ELR (cell line): ENCODE data around the gene CPA1.
A peak's percentile ranks its signal among the peaks of the same experiment; 100 is the strongest.

Experiments
- DNase-seq: peaks from one replicate; pipeline ENCODE4 v3.0.0-alpha.2; 2015; ENCODE audit warnings: low read depth

The CPA1 gene

DNA sequence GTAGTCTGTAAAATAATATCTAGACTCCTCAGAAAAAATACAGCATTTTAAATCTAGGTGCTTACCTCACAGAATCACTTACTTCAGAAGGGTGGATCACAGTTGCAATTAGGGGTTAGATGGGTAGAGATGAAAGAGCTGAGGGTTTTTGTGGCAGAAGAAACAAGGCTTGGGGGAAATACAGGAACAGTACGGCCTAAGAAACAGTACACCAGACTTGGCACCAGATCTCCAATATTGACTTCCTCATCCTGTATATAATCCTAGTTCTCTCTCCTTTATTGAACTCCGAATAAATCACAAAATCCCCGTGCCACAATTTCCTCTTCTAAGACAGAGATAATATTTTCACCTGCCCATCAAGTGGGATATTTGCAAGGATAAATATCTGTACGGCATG lies 46.3 kb downstream of the CPA1 start:
- DNase-seq: no peak

DNA sequence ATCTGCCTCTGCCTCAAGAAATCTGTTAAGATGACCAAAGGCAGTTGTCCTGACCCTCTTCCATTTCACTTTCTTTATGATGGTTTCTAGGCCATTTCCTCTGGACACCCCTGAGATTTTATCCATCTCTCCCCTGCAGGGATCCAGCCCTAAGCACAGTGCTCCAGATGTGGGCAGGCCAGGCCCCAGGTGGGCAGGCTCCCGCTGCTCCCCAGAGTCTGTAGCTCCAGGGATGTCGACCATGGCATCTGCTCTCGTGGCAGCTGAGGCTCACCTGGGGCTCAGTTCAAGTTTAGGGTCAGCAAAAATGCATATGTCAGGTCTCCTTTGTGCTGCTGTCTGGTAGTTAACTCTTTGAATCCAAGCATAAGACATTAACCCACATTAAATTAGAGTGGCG lies 48.7 kb downstream of the CPA1 start:
- no peak for DNase-seq

DNA sequence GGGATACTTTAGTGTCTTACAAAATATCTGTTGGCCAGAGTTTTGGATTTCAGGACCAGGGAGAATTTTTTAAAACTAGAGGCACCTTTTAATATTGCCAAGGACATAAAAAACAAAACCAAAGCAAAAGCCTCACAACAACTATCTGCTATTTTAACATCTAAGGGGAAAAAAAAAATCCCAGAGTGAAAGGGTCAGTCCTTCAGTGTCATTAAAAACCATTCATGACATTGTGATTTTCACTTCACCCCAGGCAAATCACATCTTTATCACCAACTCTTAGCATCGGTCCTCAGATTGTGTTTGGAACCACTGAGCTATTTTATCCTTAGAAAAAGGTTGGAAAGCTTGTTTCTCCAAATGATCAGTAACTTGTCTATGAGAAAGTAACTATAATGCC lies 49.8 kb downstream of the CPA1 start:
- no peak for DNase-seq

DNA sequence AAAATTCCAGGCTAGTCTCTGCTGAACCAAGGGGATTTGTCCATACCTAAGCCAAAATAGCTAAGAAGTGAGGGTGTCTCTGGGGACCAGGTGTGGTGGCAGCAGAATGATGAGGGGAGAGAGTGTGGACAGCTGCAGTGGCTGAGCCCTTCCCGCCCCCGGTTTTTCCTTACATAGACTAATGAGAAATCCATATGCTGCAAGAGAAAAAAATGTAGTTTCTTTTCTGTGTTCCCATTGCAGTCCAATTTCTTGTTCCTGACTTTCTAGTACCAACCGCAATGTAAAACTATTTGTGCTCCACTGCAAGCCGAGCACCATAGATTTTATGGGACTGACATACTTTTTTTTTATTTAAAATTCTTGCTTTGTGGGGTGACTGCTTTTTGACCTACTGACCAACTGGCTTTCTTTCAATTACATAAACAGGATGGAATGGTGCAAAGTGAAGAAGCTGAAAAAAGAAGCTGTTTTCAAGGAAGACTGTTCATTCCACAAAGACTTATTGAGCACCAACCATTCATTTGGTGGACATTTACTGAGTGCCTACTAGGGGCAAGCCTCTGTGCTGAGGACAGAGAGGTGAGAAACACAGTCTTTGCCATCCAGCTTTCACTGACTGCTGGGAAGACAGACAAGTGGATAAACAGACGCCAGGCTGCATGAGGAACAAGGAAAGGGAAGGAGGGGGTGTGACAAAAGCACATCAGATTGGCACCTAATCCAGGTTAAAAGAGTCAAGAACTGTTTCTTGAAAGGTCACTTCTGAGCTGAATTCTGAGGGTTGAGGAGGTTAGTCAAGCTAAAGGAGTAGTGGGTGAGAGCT lies 50.8 kb downstream of the CPA1 start:
- DNase-seq: peak; percentile 30

DNA sequence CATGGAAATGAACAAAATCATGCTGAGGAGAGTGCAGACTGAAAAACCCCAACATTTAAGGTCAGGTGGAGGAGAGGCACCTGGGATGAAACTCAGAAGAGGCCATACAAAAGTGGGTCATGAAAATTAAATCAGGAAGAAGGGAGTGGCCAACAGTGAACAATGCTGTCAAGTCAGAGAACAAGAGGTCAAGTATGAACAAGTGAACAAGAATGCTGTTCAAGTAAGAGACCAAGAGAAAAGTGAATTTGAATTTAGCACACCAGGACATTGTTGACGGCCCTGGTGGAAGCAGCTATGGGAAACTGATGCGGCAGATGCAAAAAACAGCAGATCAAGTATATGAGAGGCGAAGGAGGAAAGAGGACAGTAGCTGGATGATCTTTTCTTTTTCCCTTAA lies 52.6 kb downstream of the CPA1 start:
- DNase-seq: peak; percentile 40

DNA sequence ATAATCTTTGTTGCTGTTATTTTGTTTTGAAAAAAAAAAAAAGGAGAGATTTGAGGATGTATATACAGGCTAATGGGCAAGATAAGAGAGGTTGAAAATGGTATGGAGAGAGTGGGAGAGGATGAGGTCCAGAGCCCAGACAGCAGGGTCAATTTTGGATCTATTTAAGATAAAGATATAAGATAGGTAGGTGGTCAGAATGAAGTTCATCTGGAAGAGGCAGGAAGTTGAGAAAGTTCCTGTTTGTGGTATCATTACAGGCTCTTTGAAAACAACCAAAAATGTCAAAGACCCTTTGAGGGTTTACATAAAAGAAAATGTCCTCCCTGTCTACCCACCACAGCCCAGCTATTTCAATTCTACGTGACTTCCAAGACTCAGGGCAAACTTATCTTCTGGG lies 53.0 kb downstream of the CPA1 start:
- DNase-seq: no peak

DNA sequence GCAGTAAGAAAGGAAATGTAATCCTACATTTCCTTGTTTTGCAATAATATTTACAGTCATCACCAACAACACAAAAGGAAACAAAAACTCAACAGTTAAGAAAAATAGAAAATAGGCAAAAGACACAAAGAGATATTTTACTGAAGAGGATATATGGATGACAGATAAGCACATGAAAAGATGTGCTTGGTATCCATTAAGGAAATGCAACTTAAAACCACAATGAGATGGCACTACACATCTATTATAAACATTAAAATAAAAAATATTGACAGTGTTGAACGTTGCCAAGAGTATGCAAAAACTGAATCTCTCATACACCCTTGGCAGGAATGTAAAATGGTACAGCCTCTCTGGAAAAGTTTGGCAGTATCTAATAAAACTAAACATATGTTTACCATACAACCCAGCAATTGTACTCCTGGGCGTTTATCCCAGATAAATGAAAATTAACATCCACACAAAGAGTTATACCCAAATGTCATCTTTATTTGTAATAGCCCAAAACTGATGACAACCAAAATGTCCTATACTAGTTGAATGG lies 55.1 kb downstream of the CPA1 start:
- no peak for DNase-seq

DNA sequence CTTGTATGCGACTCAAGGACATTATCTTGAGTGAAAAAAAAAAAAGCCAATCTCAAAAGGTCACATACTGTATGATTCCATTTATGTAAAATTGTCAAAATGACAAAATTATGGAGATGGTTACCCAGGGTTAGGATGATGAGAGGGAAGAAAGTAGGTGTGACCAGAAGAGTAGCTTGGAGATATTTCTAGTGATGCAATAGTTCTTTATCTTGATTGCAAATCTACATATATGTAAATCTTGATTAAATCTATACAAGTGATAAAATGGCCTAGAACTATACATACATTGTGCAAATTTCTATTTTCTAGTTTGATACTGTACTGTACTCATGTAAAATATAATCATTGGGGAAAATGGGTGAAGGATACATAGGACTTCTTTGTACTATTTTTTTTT lies 56.0 kb downstream of the CPA1 start:
- DNase-seq: no peak
